HL-60/S4 treated with retinoic acid at 250 ng/mL for 4 days and 3 days (cell line): ENCODE measurements around the gene PTGFR.

ENCODE experiments used
- in situ Hi-C: fragments of 300-500 bp; cut with MboI; formaldehyde crosslinking; loops from 2 replicates; pipeline ENCODE4 v1.7.0; 2022; ENCODE audit warnings: low sequenced_read_pairs

The PTGFR gene

GRCh38 chr1:78490861-78491450 lies at the start of gene PTGFR:
Gene PTGFR, plus strand, starts transcription at chr1:78490974. Its CDS starts 1,770 bp downstream, at chr1:78492744.
- in situ Hi-C loops = no loop called here

DNA sequence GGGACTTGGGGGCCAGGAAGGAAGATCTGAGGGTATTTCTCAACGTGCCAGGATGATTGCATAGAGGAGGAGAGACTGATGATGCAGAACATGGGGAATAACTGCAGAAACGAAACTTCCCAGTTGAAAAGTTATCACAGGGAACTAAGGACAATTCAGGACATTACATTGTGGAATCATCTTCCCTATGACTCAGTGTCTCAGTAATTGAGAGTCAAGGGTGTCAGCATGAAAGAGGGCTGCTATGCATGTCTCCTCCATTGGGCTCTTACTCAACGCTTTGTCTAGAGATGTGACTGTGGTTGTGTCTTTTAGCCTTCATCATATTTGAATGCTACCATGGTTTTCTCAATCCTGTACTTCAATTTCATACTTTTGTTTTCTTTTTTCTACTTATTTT lies 48.9 kb upstream of the PTGFR start:
- in situ Hi-C loops = no loop called here

DNA sequence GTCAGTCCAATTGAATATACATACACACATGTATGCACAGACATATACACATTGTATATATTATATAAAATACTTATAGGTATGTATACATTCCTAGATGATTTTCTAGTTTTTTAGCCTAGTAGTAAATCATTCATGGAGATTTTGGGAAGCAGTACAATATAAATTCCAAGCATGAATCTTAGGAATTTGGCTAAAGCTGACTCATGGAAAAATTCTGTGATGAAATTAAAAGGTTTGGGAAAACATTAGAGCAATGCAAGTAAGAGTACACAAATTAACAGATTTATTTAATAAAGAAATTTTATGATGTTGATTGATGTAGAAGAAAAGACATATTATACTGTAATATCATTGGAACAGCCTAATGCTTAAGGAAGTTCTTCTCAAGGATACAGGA lies 43.7 kb upstream of the PTGFR start:
- in situ Hi-C loops = no loop called here

DNA sequence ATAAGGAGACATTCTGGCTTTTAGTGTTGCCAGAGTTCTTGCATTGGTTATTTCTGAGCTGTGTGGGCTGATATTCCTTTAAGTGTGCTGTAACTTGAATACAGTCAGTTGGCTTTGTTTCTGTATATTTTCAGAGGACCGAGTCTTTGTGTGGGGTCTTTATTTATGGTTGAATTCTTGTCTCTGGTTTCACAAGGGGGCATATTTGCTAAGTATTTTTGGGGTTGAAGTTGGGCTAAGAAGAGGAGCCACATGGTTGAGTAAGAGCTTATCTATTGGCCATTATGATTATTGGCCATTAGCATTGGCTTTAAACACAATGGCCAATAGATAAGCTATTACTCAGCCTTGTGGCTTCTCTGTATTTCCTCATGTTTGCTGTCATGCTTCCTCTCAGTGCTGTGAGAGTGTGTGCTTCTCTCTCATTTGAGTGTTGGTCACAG lies 26.3 kb upstream of the PTGFR start:
- in situ Hi-C loops = no loop called here

GRCh38 chr1:78465143-78465542 lies 25.6 kb upstream of the PTGFR start:
- in situ Hi-C loops = no loop called here

DNA sequence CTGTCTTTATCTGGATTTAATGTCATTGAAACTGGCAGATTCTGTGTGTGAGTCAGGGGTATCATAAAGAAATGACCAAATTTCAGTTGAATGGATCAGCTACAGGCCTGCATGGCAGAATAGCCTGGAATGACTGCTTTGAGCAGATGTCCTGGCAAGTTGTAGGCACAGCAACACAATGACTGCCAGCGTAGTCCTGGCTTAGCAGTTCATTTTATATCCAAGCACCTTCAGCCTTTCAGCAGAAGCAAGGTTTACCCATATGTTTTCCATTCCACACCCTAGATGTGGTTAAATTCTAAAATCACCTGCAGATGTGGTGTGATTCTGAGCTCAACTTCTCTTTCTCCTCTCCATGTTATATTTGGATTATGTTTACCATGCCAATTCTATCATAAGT lies 22.3 kb upstream of the PTGFR start:
- in situ Hi-C loops = no loop called here

- in situ Hi-C loops = no loop called here
Measured at GRCh38 chr1:78469576-78469975, 21.2 kb upstream of the PTGFR start.

DNA sequence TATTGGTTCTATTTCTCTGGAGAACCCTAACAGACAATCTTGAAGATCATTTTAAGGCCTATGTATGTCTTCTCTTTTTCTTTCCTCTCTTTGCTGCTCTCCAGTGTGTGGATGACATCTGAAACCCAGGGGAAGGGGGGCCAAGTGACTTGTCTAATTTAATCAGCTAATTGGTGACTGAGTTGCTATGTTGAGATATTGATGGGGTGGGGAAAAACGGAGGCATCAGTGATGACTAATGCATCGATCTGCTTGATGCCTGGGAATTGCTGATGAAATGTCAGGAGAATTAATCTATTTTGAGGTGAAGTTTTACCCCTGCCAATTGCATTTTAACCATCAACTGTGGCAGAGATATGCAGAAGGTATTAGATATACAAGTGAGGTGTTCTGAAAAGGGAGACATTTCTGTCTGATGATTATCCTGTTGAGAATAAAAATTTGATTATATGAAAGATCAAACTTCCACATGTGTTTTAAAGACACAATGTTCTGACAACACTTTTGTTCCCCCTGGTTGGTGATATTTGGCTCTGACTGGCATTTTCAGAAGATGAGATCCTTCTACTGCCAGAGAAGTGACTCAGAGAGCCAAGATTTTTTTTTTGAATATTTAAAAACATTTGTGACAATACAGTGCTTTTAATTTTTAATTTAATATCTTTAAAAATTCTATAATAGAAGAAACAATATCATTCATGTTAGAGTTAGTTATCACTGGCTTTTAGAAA lies 18.7 kb upstream of the PTGFR start:
- in situ Hi-C loops = no loop called here

- in situ Hi-C loops = no loop called here
Measured at GRCh38 chr1:78472851-78473496, 17.8 kb upstream of the PTGFR start.

DNA sequence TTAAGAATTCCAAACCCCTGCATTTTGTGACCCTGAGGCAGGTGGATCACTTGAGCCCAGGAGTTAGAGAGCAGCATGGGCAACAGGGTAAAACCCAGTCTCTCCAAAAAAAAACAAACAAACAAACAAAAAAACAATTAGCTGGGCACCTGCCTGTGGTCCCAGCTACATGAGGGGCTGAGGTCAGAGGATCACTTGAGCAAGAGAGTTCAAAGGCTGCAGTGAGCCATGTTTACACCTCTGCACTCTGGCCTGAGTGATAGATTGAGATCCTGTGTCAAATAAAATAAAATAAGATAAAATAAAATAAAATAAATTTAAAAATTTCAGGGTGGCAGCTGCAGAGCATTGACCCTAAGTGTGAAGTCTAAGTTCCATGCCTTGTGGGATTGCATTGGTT lies 16.7 kb upstream of the PTGFR start:
- in situ Hi-C loops = no loop called here

DNA sequence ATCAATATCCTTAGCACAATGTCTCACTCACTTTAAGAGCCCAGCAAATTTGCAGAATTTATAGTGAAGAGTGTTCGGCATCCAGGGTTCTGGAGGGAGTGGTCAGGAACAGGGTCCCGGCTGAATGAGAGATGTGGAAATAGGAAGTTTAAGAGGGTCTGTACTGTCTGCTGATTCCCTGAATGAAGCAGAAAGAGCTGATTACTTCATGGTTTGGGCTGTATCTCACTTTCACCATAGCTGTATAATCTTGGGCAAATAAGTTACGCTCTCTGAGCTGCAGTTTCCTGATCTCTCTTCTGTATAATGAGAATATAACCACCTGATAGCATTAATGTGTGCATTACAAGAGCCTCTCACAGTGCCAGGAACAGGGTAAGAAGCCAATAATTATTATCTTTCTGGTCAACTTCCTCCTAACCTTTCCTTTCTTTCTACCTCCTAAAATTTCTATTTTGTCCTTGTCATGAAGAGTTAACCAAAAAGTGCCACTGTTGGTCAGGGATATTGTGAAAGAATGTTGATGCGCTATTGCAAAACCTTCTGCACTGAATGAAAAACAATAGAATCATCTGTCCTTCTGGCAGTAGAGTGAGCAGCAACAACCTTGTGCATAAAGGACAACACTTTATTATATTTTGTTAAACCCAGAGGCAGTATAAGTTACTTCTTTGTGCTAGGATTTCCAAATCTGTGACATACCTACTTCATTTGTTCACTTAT lies 14.7 kb upstream of the PTGFR start:
- in situ Hi-C loops = no loop called here

GRCh38 chr1:78483903-78484302 lies 6.9 kb upstream of the PTGFR start:
- in situ Hi-C loops = no loop called here

DNA sequence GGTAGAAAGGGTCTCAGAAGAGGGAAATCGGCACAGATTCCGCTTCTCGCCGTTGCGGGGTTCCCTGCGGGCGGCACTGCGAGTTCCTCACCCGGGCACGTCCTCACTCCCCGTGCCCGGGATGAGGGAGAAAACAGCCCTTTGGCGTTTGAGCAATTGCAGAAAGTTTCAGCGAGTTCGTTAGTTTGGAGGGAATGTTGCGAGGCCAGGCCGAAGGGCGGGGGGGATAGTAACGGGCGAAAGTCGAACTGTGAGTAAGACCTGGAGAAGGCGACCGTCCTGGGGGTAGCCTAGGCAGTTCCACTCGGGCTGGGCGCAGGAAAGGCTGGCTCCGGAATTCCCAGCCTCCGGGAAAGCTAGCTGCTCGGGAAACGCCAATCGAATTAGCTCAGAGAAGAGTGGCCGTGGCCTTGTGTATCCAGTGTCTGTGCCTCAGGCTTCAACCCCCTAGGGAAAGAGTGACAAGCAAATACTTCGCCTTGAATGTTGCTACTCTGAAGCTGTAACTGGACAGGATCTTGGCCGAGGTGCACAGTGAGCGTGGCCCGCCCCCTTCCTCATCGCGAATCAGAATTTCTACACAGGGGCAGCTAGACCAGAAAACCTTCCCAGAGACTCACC lies 787 bp downstream of the PTGFR start:
- in situ Hi-C loops = no loop called here

DNA sequence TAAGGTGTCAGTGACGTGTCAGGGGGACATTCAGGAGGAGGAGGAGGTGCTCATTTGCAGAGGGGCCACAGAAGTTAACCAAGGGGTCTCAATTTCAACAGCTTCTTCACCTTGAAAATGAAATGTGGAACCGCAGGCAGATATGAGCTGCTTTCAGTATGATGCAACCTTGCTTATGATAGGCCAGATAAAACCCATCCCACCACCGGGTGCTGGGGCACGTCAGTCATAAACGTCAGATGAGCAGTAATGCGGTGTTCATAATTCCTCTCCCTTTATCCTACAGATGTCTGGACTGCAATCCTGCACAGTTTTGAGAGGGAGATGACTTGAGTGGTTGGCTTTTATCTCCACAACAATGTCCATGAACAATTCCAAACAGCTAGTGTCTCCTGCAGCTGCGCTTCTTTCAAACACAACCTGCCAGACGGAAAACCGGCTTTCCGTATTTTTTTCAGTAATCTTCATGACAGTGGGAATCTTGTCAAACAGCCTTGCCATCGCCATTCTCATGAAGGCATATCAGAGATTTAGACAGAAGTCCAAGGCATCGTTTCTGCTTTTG lies 1.7 kb downstream of the PTGFR start:
- in situ Hi-C loops = no loop called here

GRCh38 chr1:78493451-78493850 lies 2.7 kb downstream of the PTGFR start:
- in situ Hi-C loops = no loop called here

GRCh38 chr1:78497201-78497600 lies 6.4 kb downstream of the PTGFR start:
- in situ Hi-C loops = no loop called here

DNA sequence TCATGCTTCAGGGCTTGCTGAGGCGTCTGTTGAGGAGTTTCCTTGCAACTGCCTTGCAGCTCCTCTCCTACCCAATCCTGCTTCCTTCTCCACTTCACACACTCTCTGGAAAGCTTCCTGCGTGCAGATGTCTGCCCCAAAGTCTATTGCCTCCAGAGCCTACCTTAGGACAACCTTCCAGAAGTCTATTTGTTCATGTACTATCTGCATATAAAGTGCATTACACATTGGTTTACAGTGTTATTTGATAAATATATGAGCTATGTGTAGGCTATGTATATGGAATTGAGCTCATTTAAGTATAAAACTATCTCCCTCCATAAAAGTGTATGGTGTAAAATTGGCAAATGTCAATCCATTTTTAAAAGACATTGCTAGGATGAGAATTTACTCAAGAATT lies 9.8 kb downstream of the PTGFR start:
- in situ Hi-C loops = no loop called here

DNA sequence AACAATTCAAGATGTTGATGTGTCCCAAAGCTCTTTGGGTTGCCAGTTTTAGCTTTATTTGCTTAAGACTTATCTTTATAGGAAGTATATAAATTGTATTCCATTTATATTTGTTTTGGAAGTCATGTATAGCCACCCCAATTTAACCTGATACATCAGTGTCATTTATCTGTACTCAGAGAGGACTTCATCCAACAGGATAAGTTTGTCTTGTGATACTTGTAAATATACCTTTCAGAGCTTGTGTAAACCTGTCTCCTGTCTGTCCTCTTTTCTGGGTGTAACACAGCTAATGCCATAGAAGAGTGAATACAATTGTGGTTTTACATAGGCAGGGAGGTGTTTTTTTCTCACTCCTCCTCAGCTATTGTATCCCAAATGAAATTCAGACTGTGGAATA lies 10.4 kb downstream of the PTGFR start:
- in situ Hi-C loops = no loop called here

GRCh38 chr1:78511334-78511733 lies 20.6 kb downstream of the PTGFR start:
- in situ Hi-C loops = no loop called here

GRCh38 chr1:78516716-78517115 lies 25.9 kb downstream of the PTGFR start:
- in situ Hi-C loops = no loop called here

GRCh38 chr1:78519446-78519845 lies 28.7 kb downstream of the PTGFR start:
- in situ Hi-C loops = no loop called here
